Fibroblast of lung (primary cell): Measurements from ENCODE around the gene DCAF11. TPM values are rescaled to one million over a fixed set of nuclear protein-coding genes. Genes with fewer than 3 reads are reported as not detected.

ENCODE experiments used
- DNase-seq, 2 donors: peaks; one replicate each; pipeline versions ENCODE4 v3.0.0 to v3.0.0-alpha.2; 2010; ENCODE audit warnings: low read depth in 2 of 2
- H2AFZ ChIP-seq: 2 replicates; pipeline ENCODE4 v1.5.1; 2012; ENCODE audit warnings: low read length, control low read depth, inconsistent platforms
- H3K27ac ChIP-seq: 2 replicates; pipeline ENCODE4 v1.5.1; 2011; ENCODE audit warnings: low read length, control low read depth; ENCODE audit not compliant: insufficient read depth
- H3K27me3 ChIP-seq: 2 replicates; pipeline ENCODE4 v1.5.1; 2011; ENCODE audit warnings: mild to moderate bottlenecking, low read length; ENCODE audit not compliant: control insufficient read depth, insufficient read depth
- H3K36me3 ChIP-seq: 2 replicates; pipeline ENCODE4 v1.5.1; 2011; ENCODE audit warnings: low read length; ENCODE audit not compliant: control insufficient read depth, insufficient read depth
- H3K4me1 ChIP-seq: 2 replicates; pipeline ENCODE4 v1.5.1; 2011; ENCODE audit warnings: low read length; ENCODE audit not compliant: control insufficient read depth, insufficient read depth; ENCODE audit errors: extremely low read depth
- H3K4me2 ChIP-seq: 2 replicates; pipeline ENCODE4 v1.5.1; 2011; ENCODE audit warnings: low read length, control low read depth; ENCODE audit not compliant: insufficient read depth; ENCODE audit errors: extremely low read depth
- H3K4me3 ChIP-seq, 4 experiments: fragments of 200-600 bp in 1 of 4; sonication (generic) in 1 of 4; replicated peaks in 1 of 4; 2 replicates each; pipeline ENCODE4 v1.5.1; 2011 to 2016; ENCODE audit warnings: low read length in 4 of 4, low read depth in 3 of 4, mild to moderate bottlenecking in 3 of 4, control low read depth in 2 of 4, inconsistent platforms in 1 of 4, mixed read lengths in 1 of 4; ENCODE audit not compliant: insufficient read depth in 1 of 4; ENCODE audit errors: control extremely low read depth in 1 of 4
- H3K79me2 ChIP-seq: 2 replicates; pipeline ENCODE4 v1.5.1; 2012; ENCODE audit warnings: mild to moderate bottlenecking, low read length, inconsistent platforms; ENCODE audit not compliant: control insufficient read depth, insufficient read depth
- H3K9ac ChIP-seq: 2 replicates; pipeline ENCODE4 v1.5.1; 2011; ENCODE audit warnings: mild to moderate bottlenecking, low read length, control low read depth; ENCODE audit not compliant: insufficient read depth
- H3K9me3 ChIP-seq: 2 replicates; pipeline ENCODE4 v1.5.1; 2012; ENCODE audit warnings: low read depth, low read length; ENCODE audit not compliant: control insufficient read depth, insufficient read depth
- H4K20me1 ChIP-seq: 2 replicates; pipeline ENCODE4 v1.5.1; 2011; ENCODE audit warnings: low read length; ENCODE audit not compliant: control insufficient read depth, insufficient read depth; ENCODE audit errors: extremely low read depth
- EZH2 ChIP-seq: IDR thresholded peaks from 2 replicates; pipeline ENCODE4 v1.5.1; 2012; ENCODE audit warnings: low read length, control low read depth, mild to moderate bottlenecking; ENCODE audit errors: missing control alignments
- polyA plus RNA-seq, 2 donors: library from polyadenylated mRNA; depleted of rRNA in 1 of 2; stranded (reverse) in 1 of 2; unstranded in 1 of 2; fragments of >200 nt; gene quantifications; 2 replicates each; pipeline ENCODE4 v1.2.1, GENCODE V29; 2011 to 2012; ENCODE audit warnings: missing spikeins in 1 of 2
- total RNA-seq: library from RNA; depleted of rRNA; stranded (reverse); fragments of >200 nt; gene quantifications from 2 replicates; pipeline ENCODE4 v1.2.1, GENCODE V29; 2014
- TF ChIP-seq, protein P1 (sequence below), 2 donors: IDR thresholded peaks in 1 of 2; conservative IDR thresholded peaks in 1 of 2; 1 replicate in 1 of 2; 2 replicates in 1 of 2; pipeline ENCODE4 v1.5.1; 2011 to 2012; ENCODE audit warnings: low read length in 2 of 2, control low read depth in 1 of 2, inconsistent platforms in 1 of 2, low read depth in 1 of 2, mild to moderate bottlenecking in 1 of 2

The DCAF11 gene
- total and polyA plus RNA-seq, 2 donors (not counting 1 experiment from before 2014, with no cell fraction given) = 18.4 to 68.0 TPM

DNA sequence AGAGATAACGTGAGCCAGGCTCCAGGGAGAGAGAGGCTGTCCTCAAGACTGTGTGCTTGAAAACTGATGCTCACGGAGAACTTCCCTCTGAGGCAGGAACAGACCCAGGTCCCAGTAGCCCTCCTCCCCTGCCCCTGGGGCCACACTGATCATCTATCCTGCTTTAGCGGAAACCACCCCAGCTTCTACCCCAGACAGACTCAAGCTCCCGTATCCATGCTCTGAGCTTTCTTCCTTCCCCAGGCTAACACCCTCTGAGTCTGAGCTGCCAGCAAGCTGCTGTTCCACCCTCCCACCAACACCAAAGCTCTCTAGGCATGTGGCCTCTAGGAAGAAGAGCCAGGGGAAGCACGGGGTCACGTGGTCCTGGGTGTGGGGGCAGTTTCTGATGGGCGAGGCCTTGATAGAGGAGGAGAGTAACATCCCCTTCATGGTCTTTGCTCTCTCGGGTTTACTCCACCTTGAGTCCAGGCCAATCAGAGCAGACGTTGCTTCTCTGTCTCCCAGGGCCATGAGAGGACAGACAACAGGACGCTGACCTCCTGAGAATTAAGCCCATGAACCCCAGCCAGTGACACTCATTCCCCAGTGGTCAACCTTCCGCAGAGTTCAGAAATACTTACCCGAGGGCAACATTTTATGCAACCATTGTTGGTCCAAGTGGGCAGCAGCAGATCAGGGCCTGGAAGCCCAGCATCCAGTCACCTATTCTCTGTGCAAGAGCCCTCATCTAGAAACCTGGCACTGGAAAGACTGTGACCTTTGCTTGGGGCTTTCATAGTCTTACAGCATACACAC, 19.1 kb upstream of the DCAF11 start:
- H3K36me3 ChIP-seq = peaks cover 2% of the 10 kb centered on the region
- H3K4me3 ChIP-seq = peak overlapping the region; percentile 66 to 91 (median 84)
- H4K20me1 ChIP-seq = no peaks in the 10 kb centered on the region
- peak overlapping the region; percentile 64 for H3K27ac ChIP-seq
- TF ChIP-seq, protein P1, sequence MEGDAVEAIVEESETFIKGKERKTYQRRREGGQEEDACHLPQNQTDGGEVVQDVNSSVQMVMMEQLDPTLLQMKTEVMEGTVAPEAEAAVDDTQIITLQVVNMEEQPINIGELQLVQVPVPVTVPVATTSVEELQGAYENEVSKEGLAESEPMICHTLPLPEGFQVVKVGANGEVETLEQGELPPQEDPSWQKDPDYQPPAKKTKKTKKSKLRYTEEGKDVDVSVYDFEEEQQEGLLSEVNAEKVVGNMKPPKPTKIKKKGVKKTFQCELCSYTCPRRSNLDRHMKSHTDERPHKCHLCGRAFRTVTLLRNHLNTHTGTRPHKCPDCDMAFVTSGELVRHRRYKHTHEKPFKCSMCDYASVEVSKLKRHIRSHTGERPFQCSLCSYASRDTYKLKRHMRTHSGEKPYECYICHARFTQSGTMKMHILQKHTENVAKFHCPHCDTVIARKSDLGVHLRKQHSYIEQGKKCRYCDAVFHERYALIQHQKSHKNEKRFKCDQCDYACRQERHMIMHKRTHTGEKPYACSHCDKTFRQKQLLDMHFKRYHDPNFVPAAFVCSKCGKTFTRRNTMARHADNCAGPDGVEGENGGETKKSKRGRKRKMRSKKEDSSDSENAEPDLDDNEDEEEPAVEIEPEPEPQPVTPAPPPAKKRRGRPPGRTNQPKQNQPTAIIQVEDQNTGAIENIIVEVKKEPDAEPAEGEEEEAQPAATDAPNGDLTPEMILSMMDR (conservative IDR thresholded peaks at IDR 0.05 in 1 of 2, IDR thresholded peaks at IDR 0.05 in 1 of 2; ENCODE audit: low read depth in 1 of 2, low read length in 2 of 2) = no peak
- TF ChIP-seq EZH2 = no peak
- H3K9me3 ChIP-seq = no peaks in the 10 kb centered on the region
- peak in 1 of 2 donors; percentile 62 for DNase-seq
- no peak overlapping the region for H3K9ac ChIP-seq
- H3K27me3 ChIP-seq = no peaks in the 10 kb centered on the region
- H3K4me2 ChIP-seq = peak overlapping the region; percentile 77
- no peaks in the 10 kb centered on the region for H3K79me2 ChIP-seq
- H2AFZ ChIP-seq = peak overlapping the region; percentile 6
- peaks cover 2% of the 10 kb centered on the region for H3K4me1 ChIP-seq

DNA sequence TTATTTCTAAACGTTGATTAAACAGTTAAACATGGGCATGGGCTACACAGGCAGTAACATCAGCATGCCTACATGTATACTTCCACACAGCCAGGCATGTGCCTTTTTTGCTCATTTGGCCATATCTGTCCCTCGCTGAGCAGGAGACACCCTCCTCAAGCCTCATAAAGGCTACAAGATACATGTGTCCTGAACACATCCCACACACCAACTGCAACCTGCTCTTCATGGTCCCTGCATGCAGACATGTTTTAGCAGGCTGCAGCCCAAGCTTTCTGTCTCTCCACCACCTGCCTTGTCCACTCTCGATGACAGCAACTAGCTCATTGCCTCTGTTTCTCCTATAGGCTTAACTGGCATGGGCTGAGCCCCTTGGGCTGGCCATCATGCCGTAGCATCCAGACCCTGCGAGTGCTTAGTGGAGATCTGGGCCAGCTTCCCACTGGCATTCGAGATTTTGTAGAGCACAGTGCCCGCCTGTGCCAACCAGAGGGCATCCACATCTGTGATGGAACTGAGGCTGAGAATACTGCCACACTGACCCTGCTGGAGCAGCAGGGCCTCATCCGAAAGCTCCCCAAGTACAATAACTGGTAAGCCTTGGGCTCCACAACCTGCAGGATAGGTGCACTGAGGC, 17.9 kb upstream of the DCAF11 start:
- Histone ChIP-seq H3K36me3 (peaks cover 2% of the 10 kb centered on the region), H3K4me2 (no peak overlapping the region), H3K27me3 (no peaks in the 10 kb centered on the region), H3K9me3 (no peaks in the 10 kb centered on the region), H3K4me3 (no peak overlapping the region), H3K27ac (no peak overlapping the region), H2AFZ (no peak overlapping the region), H4K20me1 (no peaks in the 10 kb centered on the region), H3K79me2 (no peaks in the 10 kb centered on the region), H3K9ac (no peak overlapping the region), H3K4me1 (peaks cover 2% of the 10 kb centered on the region)
- DNase-seq = no peak
- TF ChIP-seq, protein P1 (conservative IDR thresholded peaks at IDR 0.05 in 1 of 2, IDR thresholded peaks at IDR 0.05 in 1 of 2; ENCODE audit: low read depth in 1 of 2, low read length in 2 of 2) = no peak
- TF ChIP-seq EZH2 = no peak

DNA sequence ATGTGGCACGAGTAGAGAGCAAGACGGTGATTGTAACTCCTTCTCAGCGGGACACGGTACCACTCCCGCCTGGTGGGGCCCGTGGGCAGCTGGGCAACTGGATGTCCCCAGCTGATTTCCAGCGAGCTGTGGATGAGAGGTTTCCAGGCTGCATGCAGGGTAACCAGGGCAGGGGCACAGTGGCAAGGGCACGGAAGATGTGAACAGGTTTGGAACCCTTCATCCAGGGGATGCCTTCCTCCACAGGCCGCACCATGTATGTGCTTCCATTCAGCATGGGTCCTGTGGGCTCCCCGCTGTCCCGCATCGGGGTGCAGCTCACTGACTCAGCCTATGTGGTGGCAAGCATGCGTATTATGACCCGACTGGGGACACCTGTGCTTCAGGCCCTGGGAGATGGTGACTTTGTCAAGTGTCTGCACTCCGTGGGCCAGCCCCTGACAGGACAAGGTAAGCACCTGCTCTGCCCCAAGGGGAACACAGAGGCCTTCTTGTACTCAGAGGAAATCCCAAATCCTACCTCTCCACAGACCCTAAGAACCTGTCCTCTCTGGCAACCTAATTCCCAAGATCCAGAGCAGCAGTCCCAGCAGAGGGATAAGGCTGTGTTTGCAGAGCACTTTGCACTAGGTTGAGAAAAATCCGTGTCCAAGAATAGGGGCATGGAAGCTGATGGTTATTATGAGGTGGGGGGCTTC, 16.2 kb upstream of the DCAF11 start:
- Histone ChIP-seq H3K36me3 (peaks cover 2% of the 10 kb centered on the region), H3K4me1 (peaks cover 2% of the 10 kb centered on the region), H3K9me3 (no peaks in the 10 kb centered on the region), H2AFZ (no peak overlapping the region), H3K79me2 (no peaks in the 10 kb centered on the region), H3K27me3 (no peaks in the 10 kb centered on the region), H3K4me2 (no peak overlapping the region), H4K20me1 (no peaks in the 10 kb centered on the region), H3K4me3 (no peak overlapping the region), H3K27ac (no peak overlapping the region), H3K9ac (no peak overlapping the region)
- DNase-seq = no peak
- TF ChIP-seq, protein P1 (conservative IDR thresholded peaks at IDR 0.05 in 1 of 2, IDR thresholded peaks at IDR 0.05 in 1 of 2; ENCODE audit: low read depth in 1 of 2, low read length in 2 of 2) = no peak
- TF ChIP-seq EZH2 = no peak
